ENCODE measurements around the gene NRCAM.

DNA sequence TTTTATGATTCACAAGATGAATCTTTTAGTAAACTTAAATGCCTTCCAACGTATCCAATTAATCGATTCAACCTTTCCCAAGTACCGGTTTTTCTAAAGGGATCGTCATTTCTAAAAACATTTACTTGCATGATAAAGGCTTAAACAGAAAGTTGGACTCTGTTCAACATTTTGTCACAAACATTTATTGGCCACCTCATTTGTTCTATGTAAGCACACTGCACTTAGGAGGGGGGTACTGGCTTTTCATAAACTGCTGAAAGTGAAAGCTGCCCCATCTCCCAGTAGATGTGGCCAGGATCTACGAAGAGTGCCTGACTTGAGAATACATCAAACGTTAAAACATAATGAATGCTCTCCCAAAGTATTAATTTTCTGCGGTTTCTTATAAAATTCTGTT, 288.8 kb downstream of the NRCAM start:
- TF ChIP-seq, protein P1, sequence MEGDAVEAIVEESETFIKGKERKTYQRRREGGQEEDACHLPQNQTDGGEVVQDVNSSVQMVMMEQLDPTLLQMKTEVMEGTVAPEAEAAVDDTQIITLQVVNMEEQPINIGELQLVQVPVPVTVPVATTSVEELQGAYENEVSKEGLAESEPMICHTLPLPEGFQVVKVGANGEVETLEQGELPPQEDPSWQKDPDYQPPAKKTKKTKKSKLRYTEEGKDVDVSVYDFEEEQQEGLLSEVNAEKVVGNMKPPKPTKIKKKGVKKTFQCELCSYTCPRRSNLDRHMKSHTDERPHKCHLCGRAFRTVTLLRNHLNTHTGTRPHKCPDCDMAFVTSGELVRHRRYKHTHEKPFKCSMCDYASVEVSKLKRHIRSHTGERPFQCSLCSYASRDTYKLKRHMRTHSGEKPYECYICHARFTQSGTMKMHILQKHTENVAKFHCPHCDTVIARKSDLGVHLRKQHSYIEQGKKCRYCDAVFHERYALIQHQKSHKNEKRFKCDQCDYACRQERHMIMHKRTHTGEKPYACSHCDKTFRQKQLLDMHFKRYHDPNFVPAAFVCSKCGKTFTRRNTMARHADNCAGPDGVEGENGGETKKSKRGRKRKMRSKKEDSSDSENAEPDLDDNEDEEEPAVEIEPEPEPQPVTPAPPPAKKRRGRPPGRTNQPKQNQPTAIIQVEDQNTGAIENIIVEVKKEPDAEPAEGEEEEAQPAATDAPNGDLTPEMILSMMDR (conservative IDR thresholded peaks at IDR 0.05): no peak
- no peak for TF ChIP-seq ZFX (IDR thresholded peaks at IDR 0.05)

All from C4-2B (cell line).